Duodenal mucosa (tissue), 2 donors: ENCODE measurements around the gene MREG.
"Not testable (repeated sequence)": the region's sequence is repeated elsewhere in the genome, so short reads cannot be mapped to it uniquely, and the experiment has no call there.

Experiments used
- H3K27ac ChIP-seq: one replicate; pipeline ENCODE4 v1.7.0; 2013; ENCODE audit warnings: low read depth, low read length
- H3K27me3 ChIP-seq, 2 donors: one replicate each; pipeline ENCODE4 v1.7.0; 2013; ENCODE audit warnings: low read length in 2 of 2, control low read depth in 1 of 2; ENCODE audit not compliant: insufficient read depth in 2 of 2, control insufficient read depth in 1 of 2
- H3K36me3 ChIP-seq, 2 donors: one replicate each; pipeline ENCODE4 v1.7.0; 2013; ENCODE audit warnings: low read length in 2 of 2, control low read depth in 1 of 2; ENCODE audit not compliant: insufficient read depth in 2 of 2, control insufficient read depth in 1 of 2
- H3K4me1 ChIP-seq, 2 donors: one replicate each; pipeline ENCODE4 v1.7.0; 2013; ENCODE audit warnings: low read length in 2 of 2, control low read depth in 1 of 2; ENCODE audit not compliant: insufficient read depth in 2 of 2, control insufficient read depth in 1 of 2
- H3K4me3 ChIP-seq, 2 donors: one replicate each; pipeline ENCODE4 v1.7.0; 2013; ENCODE audit warnings: low read length in 2 of 2, low read depth in 1 of 2
- H3K9ac ChIP-seq, 2 donors: one replicate each; pipeline ENCODE4 v1.7.0; 2013; ENCODE audit warnings: low read length in 2 of 2, low read depth in 1 of 2
- H3K9me3 ChIP-seq, 2 donors: one replicate each; pipeline ENCODE4 v1.7.0; 2013; ENCODE audit warnings: low read length in 2 of 2, control low read depth in 1 of 2; ENCODE audit not compliant: control insufficient read depth in 1 of 2

MREG gene

GRCh38 chr2:215998636-215999035 lies 14.7 kb downstream of the MREG start:
- no peak overlapping the region for H3K27ac ChIP-seq
- H3K9me3 ChIP-seq: no peaks in the 10 kb centered on the region

GRCh38 chr2:215997219-215997618 lies 16.1 kb downstream of the MREG start:
- Histone ChIP-seq H3K36me3 (peaks cover 7 to 13% of the 10 kb centered on the region in 2 donors), H3K4me1 (no peaks in the 10 kb centered on the region), H3K27me3 (no peaks in the 10 kb centered on the region), H3K4me3 (no peak overlapping the region), H3K27ac (no peak overlapping the region), H3K9ac (no peak overlapping the region), H3K9me3 (no peaks in the 10 kb centered on the region)

More at GRCh38 chr2:215998636-215999035, 14.7 kb downstream of the MREG start:
- Histone ChIP-seq H3K4me3 (no peak overlapping the region), H3K4me1 (no peaks in the 10 kb centered on the region), H3K27me3 (no peaks in the 10 kb centered on the region), H3K9ac (no peak overlapping the region), H3K36me3 (peaks cover 7 to 13% of the 10 kb centered on the region in 2 donors)

GRCh38 chr2:215994911-215995310 lies 18.4 kb downstream of the MREG start:
- Histone ChIP-seq H3K27ac (no peak overlapping the region), H3K36me3 (peaks cover 7 to 13% of the 10 kb centered on the region in 2 donors), H3K9ac (no peak overlapping the region), H3K4me3 (no peak overlapping the region), H3K9me3 (no peaks in the 10 kb centered on the region), H3K27me3 (no peaks in the 10 kb centered on the region), H3K4me1 (no peaks in the 10 kb centered on the region)

GRCh38 chr2:215988556-215989207 lies 24.7 kb downstream of the MREG start:
- not testable (repeated sequence) for H3K36me3 ChIP-seq

GRCh38 chr2:215985257-215985656 lies 28.1 kb downstream of the MREG start:
- Histone ChIP-seq H3K27me3 (no peaks in the 10 kb centered on the region), H3K9ac (no peak overlapping the region), H3K4me1 (no peaks in the 10 kb centered on the region), H3K27ac (no peak overlapping the region), H3K36me3 (peaks cover 0 to 4% of the 10 kb centered on the region in 2 donors), H3K4me3 (no peak overlapping the region), H3K9me3 (no peaks in the 10 kb centered on the region)

More at GRCh38 chr2:215988556-215989207, 24.7 kb downstream of the MREG start:
- not testable (repeated sequence) for H3K4me1 ChIP-seq, H3K27me3 ChIP-seq, H3K9ac ChIP-seq, H3K27ac ChIP-seq, H3K9me3 ChIP-seq, H3K4me3 ChIP-seq

GRCh38 chr2:215984661-215985060 lies 28.7 kb downstream of the MREG start:
- Histone ChIP-seq H3K27ac (no peak overlapping the region), H3K4me1 (no peaks in the 10 kb centered on the region), H3K27me3 (no peaks in the 10 kb centered on the region), H3K36me3 (peaks cover 0 to 4% of the 10 kb centered on the region in 2 donors), H3K9me3 (no peaks in the 10 kb centered on the region), H3K4me3 (no peak overlapping the region), H3K9ac (no peak overlapping the region)

GRCh38 chr2:215983581-215984351 lies 29.6 kb downstream of the MREG start:
- H3K36me3 ChIP-seq: peaks cover 0 to 4% of the 10 kb centered on the region in 2 donors

GRCh38 chr2:215982465-215982875 lies 30.9 kb downstream of the MREG start:
- Histone ChIP-seq H3K36me3 (peaks cover 0 to 4% of the 10 kb centered on the region in 2 donors), H3K4me1 (no peaks in the 10 kb centered on the region), H3K4me3 (no peak overlapping the region), H3K9ac (no peak overlapping the region), H3K27ac (no peak overlapping the region), H3K27me3 (no peaks in the 10 kb centered on the region), H3K9me3 (no peaks in the 10 kb centered on the region)

More at GRCh38 chr2:215983581-215984351, 29.6 kb downstream of the MREG start:
- H3K4me1 ChIP-seq: no peaks in the 10 kb centered on the region
- no peaks in the 10 kb centered on the region for H3K9me3 ChIP-seq
- no peak overlapping the region for H3K27ac ChIP-seq
- no peak overlapping the region for H3K9ac ChIP-seq
- no peak overlapping the region for H3K4me3 ChIP-seq
- no peaks in the 10 kb centered on the region for H3K27me3 ChIP-seq

- Histone ChIP-seq H3K9ac (no peak overlapping the region), H3K9me3 (no peaks in the 10 kb centered on the region), H3K27ac (no peak overlapping the region), H3K4me1 (no peaks in the 10 kb centered on the region), H3K27me3 (no peaks in the 10 kb centered on the region), H3K36me3 (peaks cover 0 to 4% of the 10 kb centered on the region in 2 donors), H3K4me3 (no peak overlapping the region)
These were observed 32.2 kb downstream of the MREG start for GRCh38 chr2:215981115-215981514.

- H3K9ac ChIP-seq: no peak overlapping the region
- H3K27ac ChIP-seq: no peak overlapping the region
- H3K27me3 ChIP-seq: no peaks in the 10 kb centered on the region
- H3K4me1 ChIP-seq: peaks cover 0 to under 1% of the 10 kb centered on the region in 2 donors
- H3K4me3 ChIP-seq: no peak overlapping the region
- peaks cover 0 to 4% of the 10 kb centered on the region in 2 donors for H3K36me3 ChIP-seq
- H3K9me3 ChIP-seq: no peaks in the 10 kb centered on the region
These were observed 33.7 kb downstream of the MREG start for GRCh38 chr2:215979620-215980019.
